ENCODE data around the gene CNOT6L.
"Not testable (repeated sequence)": the region's sequence is repeated elsewhere in the genome, so short reads cannot be mapped to it uniquely, and the experiment has no call there.

CNOT6L gene

DNA sequence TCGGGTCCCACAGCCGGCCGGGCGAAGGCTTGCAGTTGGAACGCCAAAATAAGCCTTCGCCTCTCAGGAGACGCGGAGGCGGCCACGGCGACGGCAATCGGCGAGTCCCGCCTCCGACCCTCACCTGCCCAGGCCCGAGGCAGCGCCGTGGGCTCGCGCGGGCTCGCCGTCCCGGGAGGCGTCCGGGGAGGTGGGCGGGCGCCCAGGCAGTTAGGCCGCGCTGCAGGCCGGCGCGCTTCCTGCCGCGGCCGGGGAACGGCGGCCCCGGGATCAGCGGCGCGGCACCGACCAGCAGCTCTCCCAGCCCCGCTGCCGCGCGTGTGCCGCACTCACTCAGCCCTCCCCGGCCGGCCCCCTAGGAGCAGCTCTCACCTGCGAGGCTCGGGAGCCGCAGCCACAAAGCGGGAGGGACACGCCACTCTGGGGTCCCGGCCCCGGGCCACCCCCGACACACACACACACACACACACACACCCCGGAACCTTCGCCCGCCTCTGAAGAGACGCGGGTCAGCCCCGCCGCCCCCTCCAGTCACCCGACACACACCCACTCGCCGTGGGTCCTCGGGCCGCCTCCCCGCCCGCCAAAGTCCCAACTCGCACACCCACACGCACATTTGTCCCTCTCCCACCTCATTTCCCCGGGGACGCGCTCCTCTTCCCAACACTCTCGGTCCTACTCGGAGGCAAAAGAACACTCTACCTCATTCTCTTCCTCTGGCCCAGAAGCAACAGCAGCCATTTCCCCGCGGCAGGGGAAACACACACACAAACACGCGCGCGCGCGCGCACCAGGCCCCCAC, at the start of gene CNOT6L:
Gene CNOT6L (minus strand): TSS at position 767 of the 802 bp plus-strand sequence. CDS start 60 bp downstream, at position 707.
- peak; percentile 61 for DNase-seq (ENCODE audit: low read depth)

DNA sequence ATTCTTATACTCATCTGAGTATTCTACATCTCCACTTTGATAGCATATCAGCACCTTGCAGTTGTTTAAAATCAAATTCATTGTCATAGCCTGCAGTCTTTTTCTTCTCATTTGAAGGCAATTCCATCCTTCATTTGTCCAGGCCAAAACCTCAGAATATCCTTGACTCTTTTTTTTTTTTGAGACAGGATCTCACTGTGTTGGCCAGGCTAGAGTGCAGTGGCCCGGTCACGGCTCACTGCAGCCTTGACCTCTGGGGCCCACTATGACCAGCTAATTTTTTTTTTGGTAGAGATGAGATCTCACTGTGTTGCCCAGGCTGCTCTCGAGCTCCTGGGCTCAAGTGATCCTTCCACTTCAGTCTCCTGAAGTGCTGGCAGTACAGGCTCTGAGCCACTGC, 46.1 kb upstream of the CNOT6L start:
- no peak for DNase-seq (ENCODE audit: low read depth)

DNA sequence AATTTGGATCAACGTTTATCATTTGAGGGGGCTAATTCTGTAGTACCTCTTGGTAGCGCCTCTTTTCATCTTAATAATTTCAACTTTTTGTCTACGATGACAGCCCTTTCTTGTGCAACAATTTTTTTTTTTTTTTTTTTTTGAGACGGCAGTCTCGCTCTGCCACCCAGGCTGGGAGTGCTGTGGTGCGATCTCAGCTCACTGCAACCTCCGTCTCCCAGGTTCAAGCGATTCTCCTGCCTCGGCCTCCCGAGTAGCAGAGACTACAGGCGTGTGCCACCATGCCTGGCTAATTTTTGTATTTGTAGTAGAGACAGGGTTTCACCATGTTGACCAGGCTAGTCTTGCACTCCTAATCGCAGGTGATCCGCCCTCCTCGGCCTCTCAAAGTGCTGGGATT, 44.2 kb upstream of the CNOT6L start:
- DNase-seq (ENCODE audit: low read depth), result not testable (repeated sequence)

- DNase-seq (ENCODE audit: low read depth), result peak; percentile 58
These were observed 43.5 kb upstream of the CNOT6L start, which contains the start of gene MRPL1 for GRCh38 chr4:77862478-77863216. Gene MRPL1 (plus strand): TSS chr4:77862830. CDS start chr4:77862849, 19 bp downstream.

GRCh38 chr4:77861495-77861894, 42.3 kb upstream of the CNOT6L start:
- DNase-seq (ENCODE audit: low read depth), result no peak

DNA sequence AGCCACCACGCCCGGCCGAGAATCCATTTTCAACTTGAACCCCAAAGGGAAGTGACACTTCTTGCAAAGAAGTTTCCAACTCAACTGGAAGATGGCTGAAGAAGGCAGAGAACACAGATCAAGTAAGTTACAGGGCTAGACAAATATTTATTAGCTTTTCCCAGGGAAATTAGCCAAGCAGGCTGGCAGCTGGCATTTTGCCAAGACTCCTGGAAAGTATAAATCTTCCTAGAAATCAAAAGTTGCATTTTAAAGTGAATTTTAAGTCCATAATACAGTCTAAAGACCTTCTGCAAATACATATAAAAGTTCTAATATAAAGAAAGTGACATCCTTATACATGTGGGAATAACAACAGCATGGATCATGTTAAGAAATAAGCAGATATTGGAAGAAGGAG, 40.1 kb upstream of the CNOT6L start:
- no peak for DNase-seq (ENCODE audit: low read depth)

DNA sequence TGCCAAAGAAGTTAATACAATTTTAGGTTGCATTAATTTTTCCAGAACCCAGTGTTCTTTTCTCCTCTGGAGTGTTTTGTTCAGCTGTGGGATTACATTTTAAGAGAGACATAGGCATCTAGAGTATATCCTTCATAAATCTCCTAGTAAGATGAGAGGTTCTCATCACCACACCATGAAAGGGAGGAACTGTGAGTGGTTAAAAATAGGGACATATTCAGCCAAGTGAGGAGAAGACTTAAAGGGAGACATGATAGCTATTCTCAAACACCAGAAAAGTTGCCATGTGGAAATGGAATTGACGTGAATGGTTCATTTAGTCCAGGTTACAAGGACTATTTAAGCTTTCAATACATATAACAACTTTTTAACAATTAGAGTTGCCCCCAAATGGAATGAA, 37.0 kb upstream of the CNOT6L start:
- DNase-seq (ENCODE audit: low read depth), result no peak

DNA sequence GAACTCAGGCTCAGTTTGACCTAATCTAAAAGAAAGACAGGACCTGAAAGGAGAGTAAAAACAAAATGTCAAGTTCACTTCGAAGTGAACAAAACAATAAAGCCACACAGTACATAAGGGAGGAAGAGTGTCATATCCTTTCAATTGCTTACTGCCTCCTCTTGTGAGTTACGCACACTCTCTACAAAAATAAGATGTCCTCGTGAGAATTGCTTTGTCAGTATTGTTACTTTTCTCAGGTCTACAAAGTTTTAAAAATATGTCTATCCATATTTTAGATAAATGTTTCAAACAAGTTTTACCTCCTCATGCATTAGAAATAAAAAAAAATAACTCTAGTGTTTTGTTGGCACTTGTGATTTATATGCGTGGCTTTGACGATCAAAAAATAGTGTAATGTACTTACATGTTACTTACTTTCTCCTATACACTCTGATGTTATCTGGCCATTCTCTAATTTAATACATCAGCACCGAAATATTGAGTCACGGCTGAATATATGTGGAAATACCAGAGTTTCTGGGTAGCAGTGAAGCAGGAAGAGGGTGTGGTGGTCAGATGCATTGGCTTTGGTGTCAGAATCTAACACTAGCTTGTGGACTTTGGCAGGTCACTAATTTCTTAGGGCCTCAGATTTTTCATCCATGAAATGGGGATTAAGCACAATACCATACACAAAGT, 35.4 kb upstream of the CNOT6L start:
- no peak for DNase-seq (ENCODE audit: low read depth)

GRCh38 chr4:77852892-77853495, 33.8 kb upstream of the CNOT6L start:
- DNase-seq (ENCODE audit: low read depth), result peak; percentile 33

GRCh38 chr4:77849278-77849965, 30.3 kb upstream of the CNOT6L start:
- no peak for DNase-seq (ENCODE audit: low read depth)

DNA sequence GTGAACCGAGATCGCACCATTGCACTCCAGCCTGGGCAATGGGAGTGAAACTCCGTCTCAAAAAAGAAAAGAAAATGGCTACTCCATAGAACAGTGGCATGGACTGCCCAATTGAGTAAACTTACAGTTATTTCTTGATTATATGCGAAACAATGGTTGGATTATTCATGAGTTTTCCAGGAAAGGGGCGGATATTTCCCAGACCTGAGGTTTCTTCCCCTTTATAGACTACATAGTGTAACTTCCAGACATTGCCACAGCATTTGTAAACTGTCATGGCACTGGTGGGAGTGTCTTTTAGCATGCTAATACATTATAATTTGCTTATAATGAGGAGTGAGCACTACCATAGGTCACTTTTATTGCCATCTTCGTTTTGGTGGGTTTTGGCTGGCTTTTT, 29.3 kb upstream of the CNOT6L start:
- no peak for DNase-seq (ENCODE audit: low read depth)

DNA sequence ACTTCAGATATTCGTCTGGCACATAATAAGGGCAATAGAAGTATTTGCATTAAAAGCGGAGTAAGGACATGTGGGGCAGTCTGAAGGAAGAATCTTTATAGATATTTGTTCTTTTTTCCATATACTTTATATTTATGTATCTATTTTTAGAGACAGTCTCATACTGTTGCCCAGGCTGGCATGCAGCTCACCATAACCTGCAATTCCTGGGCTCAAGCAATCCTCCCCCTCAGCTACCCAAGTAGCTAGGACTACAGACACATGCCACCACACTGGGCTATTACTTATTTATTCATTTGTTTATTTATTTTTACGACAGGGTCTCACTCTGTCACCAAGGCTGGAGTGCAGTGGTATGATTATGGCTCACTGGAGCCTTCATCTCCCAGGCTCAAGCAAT, 26.8 kb upstream of the CNOT6L start:
- no peak for DNase-seq (ENCODE audit: low read depth)

DNA sequence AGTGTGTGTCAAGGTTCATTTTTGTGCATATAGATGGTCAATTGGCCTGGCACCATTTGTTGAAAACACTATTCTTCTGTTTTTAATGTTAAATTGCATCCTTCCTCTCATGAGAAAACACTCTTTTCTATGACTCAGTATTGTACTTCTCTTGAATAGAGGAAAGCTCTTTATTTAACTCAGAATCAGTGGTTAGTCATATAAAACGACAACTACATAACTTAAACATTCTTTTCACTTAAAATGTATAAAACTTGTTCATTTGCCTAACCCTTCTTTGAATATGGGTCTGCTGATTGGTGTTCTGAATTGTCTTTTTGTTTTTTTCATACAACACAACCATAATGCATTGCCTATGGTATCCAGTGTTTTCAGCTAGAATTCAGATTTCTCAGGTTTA, 26.2 kb upstream of the CNOT6L start:
- no peak for DNase-seq (ENCODE audit: low read depth)

DNA sequence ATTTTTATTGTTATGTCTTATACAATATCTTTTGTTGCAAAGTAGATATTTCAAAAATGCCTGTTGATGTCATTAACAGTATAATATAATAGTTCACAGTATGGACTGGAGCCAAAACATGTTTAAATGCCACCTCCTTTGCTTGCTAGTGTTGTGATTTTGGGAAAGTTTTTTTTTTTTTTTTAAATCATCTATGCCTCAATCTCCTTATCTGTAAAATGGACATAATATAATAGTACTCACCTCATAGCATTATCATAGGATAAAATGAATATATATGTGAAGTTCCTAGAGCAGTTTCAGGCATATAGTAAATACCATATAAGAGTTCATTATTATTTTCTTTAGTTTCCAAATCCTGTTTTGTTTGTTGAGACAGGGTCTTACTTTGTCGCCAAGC, 25.2 kb upstream of the CNOT6L start:
- DNase-seq (ENCODE audit: low read depth), result no peak

- no peak for DNase-seq (ENCODE audit: low read depth)
These were observed 24.5 kb upstream of the CNOT6L start for GRCh38 chr4:77843628-77844027.

GRCh38 chr4:77834403-77834802, 15.2 kb upstream of the CNOT6L start:
- DNase-seq (ENCODE audit: low read depth), result no peak

DNA sequence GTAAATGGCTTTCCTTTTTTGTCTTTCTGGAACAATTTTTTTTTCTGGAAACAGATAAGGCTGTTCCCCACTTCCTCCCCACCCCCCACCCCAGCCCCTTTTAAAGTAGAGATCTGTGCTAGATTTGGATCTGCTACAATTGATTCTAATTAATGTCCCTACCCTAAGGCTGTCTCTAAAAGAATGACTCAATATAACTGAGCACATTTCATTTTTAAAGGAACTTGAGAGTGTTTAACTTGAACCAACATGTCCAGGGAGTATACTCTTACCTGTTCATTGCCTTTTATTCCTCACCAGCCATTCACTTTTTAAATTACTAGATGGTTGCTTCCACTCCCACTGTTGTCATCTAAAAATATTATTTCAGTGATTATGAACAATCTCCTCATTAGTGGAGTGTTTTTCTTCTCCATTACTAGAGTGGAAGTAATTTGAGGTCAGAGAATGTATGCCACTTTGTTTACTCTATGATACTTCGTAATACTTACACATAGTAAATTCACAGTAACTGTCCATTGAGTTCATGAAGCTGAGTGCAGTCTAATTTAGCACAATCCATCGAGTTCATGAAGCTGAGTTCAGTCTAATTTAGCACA, 14.1 kb upstream of the CNOT6L start:
- DNase-seq (ENCODE audit: low read depth), result no peak

DNA sequence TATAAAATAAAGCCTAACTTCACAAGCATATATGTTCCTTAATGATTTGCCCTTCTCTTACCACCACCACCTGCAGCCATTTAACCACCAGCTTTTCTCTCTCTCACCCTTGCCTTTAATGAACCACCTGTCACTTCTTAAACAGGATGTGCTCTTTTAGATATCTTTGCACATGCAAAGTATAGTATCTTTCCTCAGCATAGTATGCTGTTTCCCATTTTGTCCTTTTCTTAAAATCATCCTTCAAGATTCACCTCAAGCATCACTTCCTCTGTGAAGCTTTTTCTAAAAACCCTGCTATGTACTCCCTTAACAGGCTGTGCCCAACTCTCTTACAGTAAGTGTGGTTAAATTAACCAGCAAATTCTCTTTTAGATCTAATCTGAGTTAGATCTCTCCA, 8.2 kb upstream of the CNOT6L start:
- DNase-seq (ENCODE audit: low read depth), result no peak

DNA sequence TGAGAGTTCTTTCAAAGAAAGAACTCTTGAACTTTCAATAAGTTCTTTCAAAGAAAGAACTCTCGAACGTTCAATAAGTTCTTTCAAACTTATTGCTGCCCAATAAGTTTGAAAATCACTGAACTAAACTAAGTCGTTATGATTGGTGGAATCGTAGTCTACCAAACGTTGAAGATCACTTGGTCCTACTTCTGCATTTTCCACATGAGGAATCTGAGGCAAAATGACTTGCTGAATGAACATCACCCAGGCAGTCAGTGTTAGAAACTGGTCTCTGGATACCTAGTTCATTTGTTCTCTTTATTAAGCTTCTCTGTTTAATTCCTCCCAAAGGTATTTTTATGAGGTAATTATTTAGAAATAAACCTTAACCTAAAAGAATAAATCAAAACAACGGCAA, 7.1 kb upstream of the CNOT6L start:
- no peak for DNase-seq (ENCODE audit: low read depth)

- DNase-seq (ENCODE audit: low read depth), result no peak
These were observed 2.6 kb upstream of the CNOT6L start for GRCh38 chr4:77821775-77822174.

All from stimulated activated CD8-positive, alpha-beta memory T cell treated with anti-CD3 and anti-CD28 coated beads, Interleukin-7, amount 100 ng/mL, for 24 hours (primary cell).